ENCODE data around the gene GABRB1.

DNA sequence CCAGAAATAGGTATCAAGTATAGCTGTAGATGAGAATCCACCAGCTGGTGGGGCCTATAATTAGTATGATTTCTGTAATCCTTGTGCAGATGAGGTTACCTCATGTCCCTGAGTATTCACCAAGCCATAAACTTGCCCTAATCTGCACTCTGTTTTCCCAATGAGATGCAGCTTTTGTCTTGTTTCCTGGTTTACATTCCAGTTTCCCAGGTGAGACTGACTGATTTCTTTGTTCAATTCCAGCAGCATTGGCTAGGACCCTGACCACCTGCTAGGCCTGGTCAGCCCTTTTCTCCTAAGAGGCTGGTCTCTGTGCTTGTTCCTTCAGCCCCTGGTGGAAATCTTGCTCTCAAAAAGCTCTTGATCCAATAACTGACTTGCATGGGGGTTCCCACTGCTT, 44.6 kb downstream of the GABRB1 start:
- TF ChIP-seq, protein P1, sequence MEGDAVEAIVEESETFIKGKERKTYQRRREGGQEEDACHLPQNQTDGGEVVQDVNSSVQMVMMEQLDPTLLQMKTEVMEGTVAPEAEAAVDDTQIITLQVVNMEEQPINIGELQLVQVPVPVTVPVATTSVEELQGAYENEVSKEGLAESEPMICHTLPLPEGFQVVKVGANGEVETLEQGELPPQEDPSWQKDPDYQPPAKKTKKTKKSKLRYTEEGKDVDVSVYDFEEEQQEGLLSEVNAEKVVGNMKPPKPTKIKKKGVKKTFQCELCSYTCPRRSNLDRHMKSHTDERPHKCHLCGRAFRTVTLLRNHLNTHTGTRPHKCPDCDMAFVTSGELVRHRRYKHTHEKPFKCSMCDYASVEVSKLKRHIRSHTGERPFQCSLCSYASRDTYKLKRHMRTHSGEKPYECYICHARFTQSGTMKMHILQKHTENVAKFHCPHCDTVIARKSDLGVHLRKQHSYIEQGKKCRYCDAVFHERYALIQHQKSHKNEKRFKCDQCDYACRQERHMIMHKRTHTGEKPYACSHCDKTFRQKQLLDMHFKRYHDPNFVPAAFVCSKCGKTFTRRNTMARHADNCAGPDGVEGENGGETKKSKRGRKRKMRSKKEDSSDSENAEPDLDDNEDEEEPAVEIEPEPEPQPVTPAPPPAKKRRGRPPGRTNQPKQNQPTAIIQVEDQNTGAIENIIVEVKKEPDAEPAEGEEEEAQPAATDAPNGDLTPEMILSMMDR (conservative IDR thresholded peaks at IDR 0.05; ENCODE audit: low read depth, low read length): no peak
- no peak for TF ChIP-seq EZH2 (IDR thresholded peaks at IDR 0.05; ENCODE audit: low read length, unreplicated experiment)
